ENCODE results near the gene ANKFN1.

The ANKFN1 gene

GRCh38 chr17:56149266-56150036, 3.8 kb upstream of the ANKFN1 start:
- no peak for DNase-seq

- DNase-seq: no peak
Observed at GRCh38 chr17:56150649-56151048, 2.6 kb upstream of the ANKFN1 start.

- no peak for DNase-seq
Observed at GRCh38 chr17:56157845-56158244, 4.6 kb downstream of the ANKFN1 start.

GRCh38 chr17:56158344-56158743, 5.1 kb downstream of the ANKFN1 start:
- no peak for DNase-seq

- no peak for DNase-seq
Observed at GRCh38 chr17:56158915-56159825, 5.9 kb downstream of the ANKFN1 start.

- DNase-seq: no peak
Observed at GRCh38 chr17:56159826-56160380, 6.6 kb downstream of the ANKFN1 start.

- no peak for DNase-seq
Observed at GRCh38 chr17:56160422-56160821, 7.1 kb downstream of the ANKFN1 start.

GRCh38 chr17:56165072-56165641, 11.9 kb downstream of the ANKFN1 start:
- no peak for DNase-seq

- no peak for DNase-seq
Observed at GRCh38 chr17:56167491-56167890, 14.2 kb downstream of the ANKFN1 start.

- no peak for DNase-seq
Observed at GRCh38 chr17:56169621-56170020, 16.3 kb downstream of the ANKFN1 start.

- DNase-seq: no peak
Observed at GRCh38 chr17:56171186-56171959, 18.1 kb downstream of the ANKFN1 start.

- DNase-seq: no peak
Observed at GRCh38 chr17:56172517-56172982, 19.3 kb downstream of the ANKFN1 start.

GRCh38 chr17:56173026-56173425, 19.8 kb downstream of the ANKFN1 start:
- no peak for DNase-seq

GRCh38 chr17:56173958-56174835, 20.9 kb downstream of the ANKFN1 start:
- no peak for DNase-seq

GRCh38 chr17:56175299-56175955, 22.2 kb downstream of the ANKFN1 start:
- no peak for DNase-seq

- no peak for DNase-seq
Observed at GRCh38 chr17:56176091-56176490, 22.8 kb downstream of the ANKFN1 start.

- no peak for DNase-seq
Observed at GRCh38 chr17:56177361-56177760, 24.1 kb downstream of the ANKFN1 start.

GRCh38 chr17:56178203-56178602, 24.9 kb downstream of the ANKFN1 start:
- DNase-seq: no peak

GRCh38 chr17:56182081-56182480, 28.8 kb downstream of the ANKFN1 start:
- DNase-seq: no peak

- DNase-seq: no peak
Observed at GRCh38 chr17:56184650-56185049, 31.4 kb downstream of the ANKFN1 start.

All from NCI-H1105 treated with DMSO at 0.1 percent for 48 hours (cell line).